Dedifferentiated amniotic fluid mesenchymal stem cell (primary cell): ENCODE results near the gene LEKR1.
"Not testable (repeated sequence)": the region's sequence is repeated elsewhere in the genome, so short reads cannot be mapped to it uniquely, and the experiment has no call there.

Experiments
- DNase-seq: peaks from one replicate; pipeline ENCODE4 v3.0.0-alpha.2; 2016; ENCODE audit errors: extremely low spot score

LEKR1 gene

DNA sequence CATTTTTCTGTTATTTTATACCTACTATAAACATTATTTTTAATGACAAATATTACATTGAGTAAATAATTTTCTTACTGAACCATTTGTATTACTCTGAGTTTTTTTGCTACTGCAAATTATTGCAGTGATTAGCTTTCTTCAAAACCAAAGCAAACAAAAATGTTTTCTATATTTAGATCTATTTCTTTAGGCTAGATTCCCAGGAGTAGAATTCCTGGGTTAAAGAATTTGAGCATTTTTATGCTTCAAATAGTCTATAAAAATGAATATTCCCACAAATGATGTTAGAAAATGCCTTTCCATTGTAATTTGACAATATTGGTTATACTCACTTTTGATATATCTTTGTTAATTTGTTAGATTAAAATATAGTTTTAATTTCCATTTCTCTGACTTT lies 76.8 kb downstream of the LEKR1 start:
- DNase-seq = peak; percentile 65

DNA sequence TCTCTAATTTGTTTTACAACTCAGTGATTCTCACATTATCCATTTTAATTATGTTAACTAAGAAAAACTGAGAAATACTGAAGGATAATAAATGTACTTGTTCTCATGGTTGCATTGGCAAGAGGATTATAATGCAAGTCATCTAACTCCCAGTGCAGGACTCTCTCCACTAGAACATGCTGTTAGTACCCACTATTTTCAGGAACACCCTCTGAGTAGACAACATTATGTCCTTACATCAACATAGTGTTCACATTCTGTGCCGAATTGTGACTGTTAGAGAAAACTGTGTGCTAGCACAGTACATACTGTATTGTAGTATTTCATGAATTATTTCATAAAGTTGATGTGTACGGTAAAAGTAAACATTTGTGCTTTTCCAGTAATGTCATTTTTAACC lies 80.1 kb downstream of the LEKR1 start:
- no peak for DNase-seq

DNA sequence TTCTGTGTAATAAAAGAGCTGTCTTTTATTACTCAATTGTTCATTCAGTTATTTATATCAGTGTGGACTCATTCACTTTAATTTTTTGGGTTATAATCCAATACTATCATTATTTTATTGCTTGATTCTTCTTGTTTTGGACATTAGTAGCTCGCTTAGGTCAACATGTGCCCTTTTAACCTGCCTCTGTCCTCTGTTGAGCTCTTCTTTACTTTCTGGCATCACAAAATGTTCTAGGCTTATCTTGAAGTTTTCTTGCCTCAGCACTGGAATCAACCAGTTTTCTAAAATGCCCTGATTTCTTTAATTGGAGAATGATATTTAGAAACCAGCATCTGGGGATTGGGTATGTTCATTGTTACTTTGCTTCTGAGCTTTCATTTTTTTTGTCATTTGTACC lies 82.2 kb downstream of the LEKR1 start:
- no peak for DNase-seq

DNA sequence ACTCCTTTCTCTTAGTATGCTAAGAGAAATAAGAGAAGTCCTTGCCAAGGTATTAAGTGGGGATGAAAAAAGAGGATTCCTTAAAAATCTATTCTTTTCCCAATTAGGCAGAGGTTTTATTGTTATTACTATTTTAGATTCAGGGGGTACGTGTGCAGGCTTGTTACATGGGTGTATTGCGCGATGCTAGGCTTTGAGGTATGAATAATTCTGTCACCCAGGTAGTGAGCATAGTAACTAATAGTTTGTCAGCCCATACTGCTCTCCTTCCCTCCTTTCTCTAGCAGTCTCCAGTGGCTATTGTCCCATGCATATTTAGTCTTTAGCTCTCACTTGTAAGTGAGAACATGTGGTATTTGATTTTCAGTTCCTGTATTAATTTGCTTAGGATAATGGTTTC lies 83.9 kb downstream of the LEKR1 start:
- no peak for DNase-seq

DNA sequence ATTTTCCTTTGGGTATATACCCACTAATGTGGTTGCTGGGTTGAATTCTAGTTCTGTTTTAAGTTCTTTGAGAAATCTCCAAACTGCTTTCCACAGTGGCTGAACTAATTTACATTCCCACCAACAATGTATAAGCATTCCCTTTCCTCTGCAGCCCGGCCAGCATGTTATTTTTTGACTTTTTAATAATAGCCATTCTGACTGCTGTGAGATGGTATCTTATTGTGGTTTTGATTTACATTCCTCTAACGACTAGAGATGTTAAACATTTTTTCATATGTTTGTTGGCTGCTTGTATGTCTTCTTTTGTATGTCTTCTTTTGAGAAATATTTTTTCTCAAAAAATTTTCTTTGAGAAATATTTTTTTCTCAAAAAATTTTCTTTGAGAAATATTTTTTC lies 84.7 kb downstream of the LEKR1 start:
- DNase-seq = peak; percentile 38

DNA sequence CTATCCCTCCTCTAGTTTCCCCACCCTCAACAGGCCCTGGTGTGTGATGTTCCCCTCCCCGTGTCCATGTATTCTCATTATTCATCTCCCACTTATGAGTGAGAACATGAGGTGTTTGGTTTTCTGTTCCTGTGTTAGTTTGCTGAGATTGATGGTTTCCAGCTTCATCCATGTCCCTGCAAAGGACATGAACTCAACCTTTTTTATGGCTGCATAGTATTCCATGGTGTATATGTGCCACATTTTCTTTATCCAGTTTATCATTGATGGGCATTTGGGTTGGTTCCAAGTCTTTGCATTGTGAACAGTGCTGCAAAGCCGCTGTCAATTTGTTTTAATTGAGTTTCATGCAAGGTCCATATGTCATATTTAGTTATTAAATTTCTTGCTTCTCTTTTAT lies 88.1 kb downstream of the LEKR1 start:
- not testable (repeated sequence) for DNase-seq

DNA sequence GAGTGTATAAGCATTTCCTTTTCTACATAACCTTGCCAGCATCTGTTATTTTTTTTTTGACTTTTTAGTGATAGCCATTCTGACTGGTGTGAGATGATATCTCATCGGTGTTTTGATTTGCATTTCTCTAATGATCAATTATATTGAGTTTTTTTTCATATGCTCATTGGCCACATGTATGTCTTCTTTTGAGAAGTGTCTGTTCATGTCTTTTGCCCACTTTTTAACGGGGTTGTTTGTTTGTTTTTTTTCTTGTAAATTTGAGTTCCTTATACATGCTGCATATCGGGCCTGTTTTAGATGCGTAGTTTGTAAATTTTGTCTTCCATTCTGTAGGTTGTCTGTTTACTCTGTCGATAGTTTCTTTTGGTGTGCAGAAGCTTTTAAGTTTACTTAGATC lies 89.2 kb downstream of the LEKR1 start:
- DNase-seq = no peak

DNA sequence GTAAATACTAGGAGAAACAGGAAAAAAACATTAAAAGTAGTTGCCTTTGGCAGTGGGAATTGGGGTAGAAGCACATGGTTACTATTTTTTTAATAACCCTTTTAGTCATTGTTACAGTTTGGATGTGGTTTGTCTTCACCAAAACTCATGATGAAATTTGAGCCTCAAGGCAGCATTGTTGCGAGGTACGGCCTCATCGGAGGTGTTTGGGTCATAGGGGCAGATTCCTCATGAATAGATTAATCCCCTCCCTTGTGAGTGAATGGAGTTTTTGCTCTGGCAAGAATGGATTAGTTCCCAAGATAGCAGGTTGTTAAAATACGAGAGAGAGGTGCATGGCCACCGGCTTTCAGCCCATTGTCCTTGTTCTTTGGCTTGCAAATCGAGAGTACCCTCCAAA lies 92.6 kb downstream of the LEKR1 start:
- DNase-seq = no peak

DNA sequence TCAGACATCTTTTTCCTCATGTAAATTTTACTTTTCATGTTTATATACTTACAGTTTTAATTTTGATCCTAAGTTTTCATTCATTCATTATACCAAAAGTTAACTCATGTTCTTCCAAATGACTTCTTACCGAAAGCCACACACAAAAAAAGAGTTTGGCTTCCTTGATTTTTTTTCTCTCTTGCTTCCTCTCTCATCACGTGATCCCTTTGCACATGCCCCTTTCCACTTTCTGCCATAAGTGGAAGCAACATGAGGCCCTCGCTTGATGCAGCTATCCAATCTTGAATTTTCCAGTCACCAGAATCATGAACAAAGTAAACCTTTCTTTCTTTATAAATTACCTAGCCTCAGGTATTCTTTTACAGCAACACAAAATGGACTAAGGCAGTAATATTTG lies 93.7 kb downstream of the LEKR1 start:
- DNase-seq = no peak

DNA sequence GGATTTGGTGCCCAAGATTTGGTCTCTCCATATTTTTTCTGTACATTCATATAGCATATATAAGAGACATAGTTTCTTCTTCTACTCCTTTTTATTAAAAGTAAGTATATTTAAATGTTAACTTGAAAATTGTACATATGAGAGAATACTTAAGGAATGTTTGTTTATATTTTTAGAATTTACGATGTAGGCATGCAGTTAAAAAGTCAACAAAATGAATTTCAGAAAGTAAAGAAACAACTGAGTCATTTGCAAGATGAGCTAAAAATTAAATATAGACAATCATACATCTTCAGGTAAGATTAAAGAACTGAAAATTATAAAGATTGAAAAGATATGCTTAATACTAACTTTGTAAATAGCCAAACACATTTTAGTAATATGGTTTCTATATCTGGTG lies 94.2 kb downstream of the LEKR1 start:
- no peak for DNase-seq

DNA sequence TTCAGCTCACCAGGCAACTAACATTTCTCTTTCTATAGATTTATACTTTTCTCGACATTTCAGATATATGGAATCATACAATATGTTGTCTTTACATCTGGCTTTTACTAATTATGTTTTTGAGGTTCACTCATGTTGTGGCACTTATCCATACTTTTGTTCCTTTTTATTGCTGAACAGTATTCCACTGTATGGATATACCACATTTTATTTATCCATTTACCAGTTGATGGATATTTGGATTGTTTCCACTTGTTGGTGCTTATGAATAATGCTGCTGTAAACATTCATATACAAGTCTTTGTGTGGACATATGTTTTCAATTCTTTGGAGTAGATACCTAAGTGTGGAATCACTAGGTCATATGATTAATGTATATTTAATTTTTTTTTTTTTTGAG lies 97.2 kb downstream of the LEKR1 start:
- no peak for DNase-seq

DNA sequence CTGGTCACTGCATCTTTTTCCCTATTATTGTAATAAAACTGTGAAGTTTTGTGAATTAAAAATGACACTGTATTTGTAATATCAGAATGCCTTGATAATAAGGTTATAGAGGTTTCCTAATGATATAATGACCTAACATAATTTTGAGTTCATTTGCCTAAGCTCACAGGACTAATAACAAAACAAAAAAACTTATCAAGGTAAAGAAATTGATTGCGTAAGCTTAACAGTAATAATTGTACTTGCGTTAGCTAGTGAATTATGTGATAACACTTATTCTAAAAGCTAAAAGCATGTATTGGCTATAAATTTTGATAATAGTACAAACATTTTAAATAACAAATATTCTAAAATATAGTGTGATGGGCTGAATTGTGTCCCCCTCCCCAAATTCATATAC lies 112.6 kb downstream of the LEKR1 start:
- no peak for DNase-seq

DNA sequence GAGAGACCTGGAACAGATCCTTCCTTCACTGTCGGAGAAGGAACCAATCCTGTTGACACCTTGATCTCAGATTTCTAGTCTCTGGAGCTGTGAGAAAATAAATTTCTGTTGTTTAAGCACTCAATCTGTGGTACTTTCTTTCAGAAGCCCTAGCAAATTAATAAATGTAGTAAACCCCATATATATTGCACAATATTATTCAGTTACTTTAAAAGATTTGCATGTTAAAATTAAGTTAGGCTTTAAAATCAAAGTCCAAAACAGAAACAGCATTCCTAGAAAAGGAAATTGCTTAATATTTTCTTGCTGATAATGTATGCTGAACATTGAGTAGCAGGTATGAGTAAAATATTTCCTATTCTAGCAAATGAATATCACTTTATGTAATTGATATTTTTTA lies 113.2 kb downstream of the LEKR1 start:
- no peak for DNase-seq

DNA sequence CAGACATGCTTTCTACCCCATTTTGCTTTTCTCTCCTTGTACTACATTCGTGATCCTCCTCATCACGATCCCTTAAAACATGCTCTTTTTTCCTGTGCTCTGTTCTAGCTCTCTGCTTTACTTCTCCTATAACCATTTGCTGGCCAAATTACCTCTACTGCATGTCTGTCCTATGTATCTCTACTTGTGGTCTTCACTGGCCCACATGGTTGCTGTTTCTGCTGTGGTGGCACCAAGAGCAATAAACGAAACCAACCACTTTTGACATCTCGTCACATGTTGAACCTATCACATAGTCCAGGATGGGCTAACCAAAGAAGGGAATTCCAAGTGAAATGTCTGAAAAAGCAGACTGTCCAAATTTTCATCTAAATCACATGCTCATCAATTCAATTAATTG lies 115.2 kb downstream of the LEKR1 start:
- no peak for DNase-seq

DNA sequence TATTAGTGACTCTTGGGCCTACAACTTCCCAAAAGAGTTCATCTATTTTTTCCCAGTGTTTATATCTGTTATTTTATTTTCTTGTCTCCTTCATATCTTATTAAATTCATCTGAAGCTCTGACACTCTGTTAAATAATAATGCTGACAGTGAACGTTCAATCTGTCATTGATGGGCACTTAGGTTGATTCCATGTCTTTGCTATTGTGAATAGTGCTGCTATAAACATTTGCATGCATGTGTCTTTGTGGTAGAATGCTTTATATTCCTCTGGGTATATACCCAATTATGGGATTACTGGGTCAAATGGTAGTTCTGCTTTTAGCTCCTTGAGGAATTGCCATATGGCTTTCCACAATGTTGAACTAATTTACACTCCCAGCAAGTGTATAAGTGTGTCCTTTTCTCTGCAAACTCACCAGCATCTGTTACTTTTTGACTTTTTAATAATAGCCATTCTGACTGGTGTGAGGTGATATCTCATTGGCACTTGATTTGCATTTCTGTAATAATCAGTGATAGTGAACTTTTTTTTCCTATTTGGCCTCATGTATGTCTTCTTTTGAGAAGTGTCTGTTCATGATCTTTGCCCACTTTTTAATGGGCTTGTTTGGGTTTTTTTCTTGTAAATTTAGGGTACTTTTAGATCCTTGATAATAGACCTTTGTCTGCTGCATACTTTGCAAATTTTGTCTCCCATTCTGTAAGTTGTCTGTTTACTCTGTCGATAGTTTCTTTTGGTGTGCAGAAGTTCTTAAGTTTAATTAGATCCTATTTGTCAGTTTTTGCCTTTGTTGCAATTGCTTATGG lies 122.5 kb downstream of the LEKR1 start:
- DNase-seq = no peak

DNA sequence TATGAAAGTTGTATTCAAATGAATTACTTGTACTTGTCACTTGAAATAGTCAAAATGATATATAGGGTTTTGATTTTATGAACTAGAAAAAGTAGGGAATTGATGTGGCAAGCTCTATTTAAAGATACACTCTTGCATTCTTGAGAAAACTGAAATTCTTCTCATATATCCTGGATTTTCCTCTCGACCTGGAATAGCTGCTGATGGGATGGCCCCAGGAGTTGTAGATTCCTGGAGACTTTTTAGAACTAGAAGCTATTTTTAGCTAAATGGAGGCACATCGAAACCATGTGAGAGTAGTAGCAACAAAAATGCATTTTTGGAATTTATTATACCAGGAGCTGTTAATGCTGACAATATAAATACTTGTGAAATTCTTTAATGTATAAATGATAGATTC lies 125.9 kb downstream of the LEKR1 start:
- no peak for DNase-seq

DNA sequence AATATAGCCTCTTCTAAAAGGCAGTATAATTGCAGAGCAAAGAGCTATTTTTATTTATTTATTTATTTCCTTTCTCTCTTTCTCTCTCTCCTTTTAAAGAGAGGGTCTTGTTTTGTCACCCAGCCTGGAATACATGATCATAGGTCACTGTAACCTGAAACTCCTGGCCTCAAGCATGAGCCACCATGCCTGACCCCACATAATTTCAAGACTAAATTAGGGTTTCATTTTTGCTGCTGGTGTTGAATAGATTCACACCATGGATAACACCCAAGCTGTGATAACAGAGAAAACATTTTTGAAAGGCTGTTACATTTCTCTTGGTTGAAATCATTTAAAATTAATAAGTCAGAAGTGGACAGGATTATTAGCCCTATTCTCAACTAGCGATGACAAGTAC lies 131.6 kb downstream of the LEKR1 start:
- DNase-seq = no peak

DNA sequence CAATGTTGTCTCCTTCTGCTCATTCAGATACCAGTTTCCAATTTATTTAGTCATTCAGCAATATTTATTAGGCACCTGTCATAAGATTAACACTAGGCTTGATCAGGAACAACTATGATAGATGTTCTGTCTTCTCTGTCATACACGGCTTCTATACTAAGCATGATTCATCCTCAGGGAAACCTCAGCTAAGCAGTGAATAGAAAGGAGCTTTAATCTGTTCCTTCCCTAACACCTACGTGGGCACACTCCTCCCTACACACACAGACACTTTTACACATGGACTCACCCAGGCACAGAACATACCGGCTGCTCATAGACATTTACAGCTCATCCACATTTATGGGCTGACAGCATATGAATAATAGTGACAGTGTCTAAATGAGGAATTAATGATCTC lies 136.9 kb downstream of the LEKR1 start:
- DNase-seq = no peak

DNA sequence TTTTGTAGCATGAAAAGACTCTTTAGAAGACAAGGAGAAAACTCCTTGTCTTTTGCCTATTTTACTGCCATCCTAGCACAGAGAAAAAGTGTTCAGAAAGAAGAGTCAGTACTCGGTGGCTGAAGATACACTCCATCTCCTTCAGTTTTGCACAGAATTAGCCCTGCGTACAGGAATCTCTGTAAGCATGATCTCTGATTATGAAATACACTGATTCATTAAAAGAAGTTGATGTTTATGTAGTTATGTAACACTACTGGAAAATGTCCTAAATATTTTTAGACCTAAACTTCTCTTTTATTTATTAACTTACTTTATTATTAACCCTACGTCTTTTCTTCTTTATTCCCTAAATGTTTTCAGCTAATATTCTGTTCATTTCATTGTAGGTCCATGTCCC lies 138.4 kb downstream of the LEKR1 start:
- no peak for DNase-seq

DNA sequence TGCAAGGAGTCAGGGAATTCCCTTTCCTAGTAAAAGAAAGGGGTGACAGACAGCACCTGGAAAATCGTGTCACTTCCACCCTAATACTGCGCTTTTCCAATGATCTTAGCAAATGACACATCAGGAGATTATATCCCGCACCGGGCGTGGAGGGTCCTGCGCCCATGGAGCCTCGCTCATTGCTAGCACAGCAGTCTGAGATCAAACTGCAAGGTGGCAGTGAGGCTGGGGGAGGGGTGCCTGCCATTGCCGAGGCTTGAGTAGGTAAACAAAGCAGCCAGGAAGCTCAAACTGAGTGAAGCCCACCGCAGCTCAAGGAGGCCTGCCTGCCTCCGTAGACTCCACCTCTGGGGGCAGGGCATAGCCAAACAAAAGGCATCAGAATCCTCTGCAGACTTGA lies 140.2 kb downstream of the LEKR1 start:
- not testable (repeated sequence) for DNase-seq

DNA sequence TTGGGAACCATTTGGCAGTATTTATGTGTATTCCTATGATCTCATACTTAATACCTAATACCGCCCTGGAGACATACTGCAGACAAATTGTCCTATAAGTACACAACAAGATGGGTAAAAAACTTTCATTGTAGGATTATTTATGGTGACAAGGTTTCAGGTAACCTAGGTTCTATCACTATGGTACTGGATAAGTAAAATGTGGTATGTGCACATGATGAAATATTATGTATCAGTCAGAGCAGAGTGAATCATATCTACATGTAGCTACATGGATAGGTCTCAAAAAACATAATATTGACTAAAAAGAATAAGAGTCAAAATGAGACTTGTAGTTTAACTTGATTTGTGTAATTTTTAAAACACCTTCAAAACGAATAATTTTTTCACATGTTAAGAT lies 147.8 kb downstream of the LEKR1 start:
- DNase-seq = no peak

DNA sequence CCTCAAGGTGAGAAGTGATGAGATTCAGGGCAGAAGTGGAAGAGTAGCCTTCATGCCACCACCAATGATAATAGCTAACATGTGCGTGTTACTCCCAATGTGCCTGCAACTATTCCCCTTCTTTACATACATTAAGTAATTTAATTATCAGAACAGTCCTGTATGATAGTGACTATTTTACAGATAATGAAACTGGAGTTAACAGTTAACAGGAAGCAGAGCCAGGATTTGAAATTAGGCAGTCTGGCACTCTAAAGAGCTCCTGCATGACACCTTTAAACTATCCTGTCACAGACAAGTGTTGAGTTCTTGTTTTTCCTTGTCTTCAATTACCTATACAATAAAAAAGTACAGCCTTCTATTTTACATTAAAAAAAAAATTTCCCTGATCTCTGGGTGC lies 148.8 kb downstream of the LEKR1 start:
- no peak for DNase-seq

DNA sequence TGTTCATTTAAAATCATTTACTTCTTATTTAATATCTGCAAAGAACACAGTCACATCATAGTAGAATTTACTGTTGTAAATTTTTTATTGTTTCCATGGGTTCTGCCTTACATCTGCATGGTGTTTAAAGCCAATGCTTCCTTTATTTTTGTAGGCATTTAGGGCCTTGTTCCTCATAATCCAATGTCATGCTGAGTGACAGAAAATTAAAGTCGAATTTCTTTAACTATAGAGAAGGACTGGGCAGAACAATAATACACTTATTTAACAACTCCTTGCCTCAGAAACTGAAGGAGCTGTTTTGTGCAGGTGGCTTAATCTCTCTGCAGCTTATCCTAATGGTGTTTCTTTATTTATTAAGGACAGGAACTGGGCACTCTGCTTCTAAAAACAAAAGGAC lies 149.6 kb downstream of the LEKR1 start:
- DNase-seq = no peak

DNA sequence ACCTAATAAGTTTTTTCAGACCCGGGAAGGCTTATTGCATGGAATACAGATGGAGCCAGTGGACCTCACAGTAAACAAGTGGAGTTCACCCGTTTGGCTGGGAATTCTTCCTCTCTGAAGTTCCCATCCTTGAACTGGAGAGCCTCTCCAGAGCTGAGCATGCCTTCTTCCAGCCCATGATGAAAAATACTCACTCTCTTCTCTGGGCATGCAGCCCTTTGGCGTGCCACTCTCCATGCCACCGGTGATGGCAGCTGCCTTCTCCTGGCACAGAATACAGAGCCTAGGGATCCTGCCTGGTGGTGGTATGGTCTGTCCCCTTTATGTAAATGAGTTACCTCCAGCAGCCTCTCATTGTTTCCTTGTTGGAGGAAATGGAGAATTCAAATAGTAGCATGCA lies 150.8 kb downstream of the LEKR1 start:
- DNase-seq = no peak
